NCI-H1092 treated with DMSO at 0.1 percent for 48 hours (cell line): ENCODE measurements around the gene CST2.
"Not testable (repeated sequence)": the region's sequence is repeated elsewhere in the genome, so short reads cannot be mapped to it uniquely, and the experiment has no call there.

ENCODE experiments used
- DNase-seq: peaks from one replicate; lab custom pipeline; 2025; lab: John Stamatoyannopoulos, UW

CST2 gene, protein sequence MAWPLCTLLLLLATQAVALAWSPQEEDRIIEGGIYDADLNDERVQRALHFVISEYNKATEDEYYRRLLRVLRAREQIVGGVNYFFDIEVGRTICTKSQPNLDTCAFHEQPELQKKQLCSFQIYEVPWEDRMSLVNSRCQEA

DNA sequence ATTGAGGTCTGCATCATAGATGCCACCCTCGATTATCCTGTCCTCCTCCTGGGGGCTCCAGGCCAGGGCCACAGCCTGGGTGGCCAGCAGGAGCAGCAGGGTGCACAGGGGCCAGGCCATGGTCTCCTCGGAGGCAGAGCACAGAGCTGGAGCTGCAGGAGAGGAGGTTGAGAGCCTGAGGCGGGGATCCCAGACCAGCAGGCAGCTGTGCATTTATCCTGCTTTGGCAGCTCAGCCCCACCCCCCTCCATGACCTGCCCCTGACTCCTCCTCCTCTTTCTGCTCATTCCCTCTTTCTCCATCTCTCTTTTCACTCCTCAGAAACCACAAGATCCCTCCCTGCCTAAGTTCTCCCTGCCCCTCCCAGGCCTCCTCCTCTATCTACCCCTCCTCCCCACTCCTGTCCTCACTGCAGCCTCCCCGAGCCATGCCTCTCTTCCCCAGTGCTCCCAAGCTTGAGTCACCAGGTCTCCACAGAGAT, at the start of gene CST2:
Gene CST2 (minus strand): TSS at position 189 of the 481 bp plus-strand sequence. CDS start 69 bp downstream, at position 120.
- no peak for DNase-seq

DNA sequence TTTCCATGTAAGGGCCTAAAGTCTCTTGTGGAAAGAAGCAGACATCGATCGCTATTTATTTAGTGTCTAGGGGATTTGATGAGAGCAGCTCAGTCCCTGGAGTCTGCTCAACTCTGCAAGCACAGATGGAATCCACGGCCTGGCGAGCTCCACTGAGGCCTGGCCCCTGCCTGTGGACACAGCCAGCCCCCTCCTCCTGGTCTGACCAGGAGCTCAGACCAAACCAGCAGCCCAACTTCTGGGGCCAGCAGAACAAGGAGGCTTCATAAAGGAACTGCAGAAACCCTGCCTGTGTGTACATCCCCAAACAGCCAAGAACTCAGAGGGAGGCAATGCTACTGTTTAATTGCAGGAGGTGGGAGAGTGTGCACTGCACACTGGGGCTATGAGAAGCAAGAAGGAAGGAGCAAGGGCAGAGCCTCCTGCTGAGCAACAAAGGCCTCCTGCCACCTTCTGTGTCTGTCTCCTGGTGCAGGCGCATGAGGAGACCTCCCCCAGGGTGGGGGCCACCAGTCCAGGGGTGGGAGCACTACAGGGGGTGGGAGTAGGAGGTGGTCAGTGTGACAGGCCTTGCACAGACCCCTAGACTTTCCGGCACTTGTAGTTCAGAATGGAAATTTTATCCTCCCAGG, 49.2 kb upstream of the CST2 start:
- DNase-seq: no peak

DNA sequence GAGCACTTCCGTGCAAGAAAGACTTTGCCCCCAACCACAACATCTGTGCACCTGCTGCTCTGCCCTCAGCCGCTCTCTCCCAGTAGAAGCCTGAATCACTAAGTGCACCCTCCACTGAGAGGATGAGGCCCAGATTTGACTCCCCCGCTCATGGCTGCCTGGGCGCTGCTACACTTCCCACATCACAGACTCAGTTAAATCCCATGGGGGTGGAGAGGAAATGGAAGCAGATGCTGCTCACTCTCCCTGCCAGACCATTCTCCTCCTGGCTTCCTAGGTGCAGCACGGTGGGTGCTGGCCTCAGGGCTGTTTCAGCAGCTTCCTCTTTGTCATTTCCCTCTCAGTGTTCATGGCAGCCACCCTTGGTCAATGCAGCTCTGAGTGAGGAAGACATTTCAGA, 48.2 kb upstream of the CST2 start:
- DNase-seq: no peak

DNA sequence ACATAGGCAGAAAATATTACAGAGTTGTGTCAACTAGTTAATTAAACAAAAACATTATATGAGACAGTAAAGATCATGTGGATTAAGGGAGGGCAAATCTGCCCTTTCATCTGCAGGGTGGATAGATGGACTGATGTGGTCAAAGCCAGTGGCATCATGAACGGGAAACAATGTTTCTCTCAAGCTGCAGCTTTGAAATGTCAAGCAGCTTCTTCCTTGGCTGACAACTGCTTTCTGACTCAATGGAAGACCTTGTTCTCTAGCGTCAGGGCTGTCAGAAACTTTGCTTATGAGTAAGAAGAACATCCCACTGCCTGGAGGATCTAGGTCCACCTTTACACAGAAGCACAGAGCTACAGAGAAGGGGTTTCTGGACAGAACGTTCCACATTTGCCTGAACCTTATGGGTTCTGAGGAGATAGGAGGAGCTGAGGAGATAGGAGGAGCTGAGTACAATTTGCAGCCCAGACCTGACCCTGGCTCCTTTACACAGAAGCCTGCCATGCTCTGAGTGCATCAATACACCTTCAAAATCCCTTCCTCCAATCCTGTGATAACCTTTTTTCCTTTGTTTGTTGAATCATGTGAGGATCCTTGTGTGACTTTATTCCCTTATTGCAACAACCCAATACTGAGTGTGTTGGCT, 47.0 kb upstream of the CST2 start:
- DNase-seq: no peak

DNA sequence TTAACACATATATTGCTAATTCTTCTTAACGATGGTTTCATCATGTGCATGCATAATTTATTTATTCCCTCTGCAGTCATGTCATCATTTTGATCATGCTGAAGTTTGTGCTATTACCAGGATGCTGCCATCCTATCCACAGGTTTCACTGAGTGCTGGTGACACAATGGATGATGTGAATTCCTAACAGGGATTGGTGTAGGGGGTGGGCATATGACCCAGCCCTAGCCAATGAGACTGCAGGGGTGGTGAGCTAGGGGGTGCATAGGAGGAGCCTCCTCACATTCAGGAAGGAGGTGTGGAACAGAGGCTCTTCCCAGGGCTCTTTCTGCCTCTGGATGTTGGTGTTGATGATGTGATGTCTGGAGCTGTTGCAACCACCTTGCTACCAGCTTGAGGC, 45.5 kb upstream of the CST2 start:
- no peak for DNase-seq

DNA sequence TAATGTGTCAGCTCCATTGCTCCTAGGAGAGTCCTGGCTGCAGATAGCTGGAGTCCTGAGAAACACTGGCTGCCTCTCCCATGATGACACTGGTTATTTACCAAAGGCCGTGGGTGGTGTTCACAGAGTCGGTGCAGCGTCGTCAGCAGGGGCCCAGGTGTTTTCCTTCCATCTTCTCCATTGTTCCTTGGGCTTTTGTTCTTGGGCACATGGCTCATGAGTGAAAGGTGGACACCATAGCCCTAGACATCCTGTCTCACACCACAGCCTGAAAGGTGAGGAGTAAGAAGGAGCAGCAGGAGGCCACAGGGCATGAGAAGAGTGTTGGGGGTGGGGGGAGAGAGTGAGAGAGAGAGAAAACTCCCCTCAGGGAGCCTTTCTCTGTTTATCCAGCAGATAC, 43.9 kb upstream of the CST2 start:
- DNase-seq: no peak

DNA sequence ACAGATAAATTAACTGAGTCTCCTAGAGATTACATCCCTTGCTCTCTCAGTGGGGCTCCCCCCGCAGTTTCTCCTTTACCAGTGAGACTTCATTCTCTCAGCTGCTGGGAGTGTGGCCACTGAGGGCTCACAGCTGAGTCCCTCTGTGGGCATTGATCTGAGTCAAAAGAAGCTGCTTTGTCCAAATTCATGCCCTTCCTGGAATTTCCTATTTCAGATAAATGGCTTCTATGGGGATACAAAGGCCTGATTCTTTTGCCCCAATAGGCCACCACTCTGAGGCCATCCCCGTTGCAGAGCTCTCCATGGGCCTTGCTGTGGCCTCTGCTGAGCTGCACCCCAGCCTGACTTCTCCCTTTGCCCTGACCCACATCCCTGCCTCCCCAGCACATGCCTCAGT, 43.0 kb upstream of the CST2 start:
- no peak for DNase-seq

DNA sequence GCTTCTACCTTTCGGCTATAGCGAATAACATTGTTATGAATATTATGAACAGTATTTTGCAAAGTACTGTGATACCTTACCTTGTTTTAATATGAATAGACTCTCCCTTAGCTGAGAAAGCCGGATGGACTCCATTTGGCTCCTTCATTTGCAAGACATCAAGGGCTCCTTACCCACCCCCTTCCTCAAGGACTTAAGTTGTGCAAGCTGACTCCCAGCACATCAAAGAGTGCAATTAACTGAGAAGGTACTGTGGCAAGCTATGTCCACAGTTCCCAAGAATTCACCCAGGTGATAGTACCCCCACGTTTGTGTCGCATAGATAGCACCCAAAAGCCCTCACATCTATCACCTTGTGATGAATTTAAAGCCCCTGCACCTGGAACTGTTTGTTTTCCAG, 41.8 kb upstream of the CST2 start:
- no peak for DNase-seq

DNA sequence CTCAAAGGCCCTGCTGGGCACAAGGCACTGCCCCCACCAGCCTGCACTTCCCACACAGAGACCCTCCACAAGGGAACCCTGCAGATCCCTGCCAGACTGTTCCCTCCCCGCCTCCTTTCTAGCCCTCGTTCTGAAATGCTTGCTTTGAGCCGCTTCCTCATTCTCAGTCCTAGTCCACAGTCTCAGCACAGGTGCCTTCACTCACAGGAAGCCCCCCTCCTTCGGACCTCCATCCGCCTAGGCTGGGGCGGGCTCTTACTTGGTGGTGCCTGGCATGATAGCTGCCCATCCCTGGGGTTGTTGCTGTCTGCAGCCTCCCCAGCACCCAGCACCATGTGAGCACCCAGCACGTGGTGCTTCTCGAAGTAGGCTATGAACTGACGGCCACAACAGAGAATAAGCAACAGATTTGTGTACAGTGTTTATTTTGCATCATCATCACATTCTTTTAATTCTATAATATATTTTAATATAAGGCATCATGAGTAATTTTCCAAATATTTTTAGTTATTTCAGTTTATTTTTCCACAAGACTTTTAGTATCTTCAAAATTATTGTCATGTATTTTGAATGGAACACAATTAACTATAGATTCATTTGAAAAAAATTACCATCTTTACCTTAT, 40.7 kb upstream of the CST2 start:
- no peak for DNase-seq

DNA sequence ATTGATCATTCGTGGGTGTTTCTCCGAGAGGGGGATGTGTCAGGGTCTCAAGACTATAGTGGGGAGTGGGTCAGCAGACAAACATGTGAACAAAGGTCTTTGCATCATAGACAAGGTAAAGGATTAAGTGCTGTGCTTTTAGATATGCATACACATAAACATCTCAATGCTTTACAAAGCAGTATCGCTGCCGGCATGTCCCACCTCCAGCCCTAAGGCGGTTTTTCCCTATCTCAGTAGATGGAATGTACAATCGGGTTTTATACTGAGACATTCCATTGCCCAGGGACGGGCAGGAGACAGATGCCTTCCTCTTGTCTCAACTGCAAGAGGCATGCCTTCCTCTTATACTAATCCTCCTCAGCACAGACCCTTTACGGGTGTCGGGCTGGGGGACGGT, 34.2 kb upstream of the CST2 start:
- DNase-seq: not testable (repeated sequence)

DNA sequence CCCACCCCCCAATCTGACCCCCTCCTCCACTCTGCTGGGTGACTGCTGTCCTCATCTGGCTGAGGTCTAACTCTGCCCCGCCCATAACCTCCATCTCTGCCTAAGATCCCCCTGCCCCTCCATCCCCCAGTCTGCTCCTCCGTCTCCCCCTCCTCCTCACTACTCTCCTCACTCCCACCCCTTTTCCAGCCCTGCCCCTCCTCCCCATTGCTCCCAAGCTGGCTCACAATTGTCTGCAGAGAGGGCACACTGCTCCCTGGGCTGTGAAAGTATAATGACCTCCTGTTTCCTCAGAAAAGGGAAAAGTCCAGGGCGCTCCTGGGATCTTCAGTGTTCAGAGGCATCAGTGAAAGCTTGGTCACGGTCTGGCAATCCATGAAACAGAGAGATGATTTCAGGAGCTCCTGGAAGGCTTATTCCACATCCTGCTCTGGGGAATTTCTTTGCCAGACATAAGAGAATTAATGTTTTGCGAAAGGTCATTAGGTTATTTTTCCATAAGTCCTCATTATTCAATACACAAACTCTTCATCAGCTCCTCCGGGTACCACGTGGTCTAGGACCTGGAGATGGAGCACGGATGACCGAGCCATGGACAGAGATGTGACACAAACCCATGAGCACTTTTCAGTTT, 31.6 kb upstream of the CST2 start:
- DNase-seq: no peak

DNA sequence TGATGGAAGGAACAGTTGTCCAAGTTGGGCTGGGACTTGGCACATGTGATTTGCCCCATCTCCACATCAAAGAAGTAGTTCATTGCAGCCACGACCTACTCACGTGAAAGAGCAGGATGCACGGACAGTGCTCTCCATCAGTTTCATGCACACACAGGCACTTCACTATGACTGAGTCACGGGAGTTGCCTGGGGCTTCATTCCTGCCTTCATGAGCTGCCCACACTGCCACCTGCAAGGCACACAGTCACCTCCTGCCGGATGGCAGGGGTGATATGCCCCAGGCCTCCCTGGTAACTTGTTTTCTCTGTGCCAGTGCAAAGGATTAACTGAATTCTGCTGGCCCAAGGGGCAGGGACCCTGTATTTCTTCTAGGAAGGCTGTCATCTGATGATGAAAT, 30.2 kb upstream of the CST2 start:
- DNase-seq: no peak

DNA sequence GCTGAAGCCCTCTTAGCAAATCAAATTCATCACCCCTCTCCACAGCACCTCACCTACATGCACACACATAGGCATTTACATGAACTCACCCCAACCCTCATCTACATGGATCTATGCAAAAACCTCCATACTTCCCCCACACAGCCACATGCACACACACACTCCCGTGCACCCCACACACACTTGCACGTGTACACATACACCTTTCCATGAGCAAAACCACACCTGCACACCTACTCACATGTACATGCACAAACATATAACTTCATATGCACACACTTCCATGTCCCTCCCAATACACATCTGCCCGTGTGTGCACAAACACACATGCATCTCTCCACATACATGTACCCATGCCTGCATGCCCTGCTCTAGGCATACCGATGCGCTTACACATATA, 29.7 kb upstream of the CST2 start:
- no peak for DNase-seq

DNA sequence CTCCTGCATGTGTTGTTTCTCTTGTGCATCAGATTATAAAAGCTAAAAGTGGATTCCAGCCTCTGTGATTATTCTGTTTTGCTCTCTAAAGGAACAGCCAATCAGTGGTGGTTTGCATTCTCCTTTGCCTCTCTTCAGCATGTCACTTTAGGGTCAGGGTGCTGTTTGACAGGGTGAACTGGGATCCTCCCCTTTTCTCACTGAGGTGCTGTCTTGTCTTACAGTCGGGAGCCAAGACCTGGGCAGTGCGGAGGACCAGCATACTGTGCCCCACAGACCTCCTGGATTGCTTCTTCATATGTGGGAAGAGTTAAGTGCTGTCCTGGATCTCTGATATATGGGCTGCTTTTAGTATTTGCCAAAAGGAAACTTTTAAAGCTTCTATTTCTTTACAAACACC, 15.2 kb upstream of the CST2 start:
- DNase-seq: no peak

DNA sequence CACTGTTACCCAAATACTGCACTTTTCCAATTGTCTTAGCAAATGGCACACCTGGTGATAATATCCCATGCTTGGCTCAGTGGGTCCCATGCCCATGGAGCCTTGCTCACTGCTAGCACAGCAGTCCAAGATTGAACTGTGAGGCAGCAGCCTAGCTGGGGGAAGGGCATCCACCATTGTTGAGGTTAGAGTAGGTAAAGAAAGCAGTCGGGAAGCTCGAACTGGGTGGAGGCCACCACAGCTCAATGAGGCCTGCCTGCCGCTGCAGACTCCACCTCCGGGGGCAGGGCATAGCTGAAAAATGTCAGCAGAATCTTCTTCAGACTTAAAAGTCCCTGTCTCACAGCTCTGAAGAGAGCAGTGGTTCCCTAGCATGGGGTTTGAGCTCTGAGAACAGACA, 9.2 kb upstream of the CST2 start:
- no peak for DNase-seq

DNA sequence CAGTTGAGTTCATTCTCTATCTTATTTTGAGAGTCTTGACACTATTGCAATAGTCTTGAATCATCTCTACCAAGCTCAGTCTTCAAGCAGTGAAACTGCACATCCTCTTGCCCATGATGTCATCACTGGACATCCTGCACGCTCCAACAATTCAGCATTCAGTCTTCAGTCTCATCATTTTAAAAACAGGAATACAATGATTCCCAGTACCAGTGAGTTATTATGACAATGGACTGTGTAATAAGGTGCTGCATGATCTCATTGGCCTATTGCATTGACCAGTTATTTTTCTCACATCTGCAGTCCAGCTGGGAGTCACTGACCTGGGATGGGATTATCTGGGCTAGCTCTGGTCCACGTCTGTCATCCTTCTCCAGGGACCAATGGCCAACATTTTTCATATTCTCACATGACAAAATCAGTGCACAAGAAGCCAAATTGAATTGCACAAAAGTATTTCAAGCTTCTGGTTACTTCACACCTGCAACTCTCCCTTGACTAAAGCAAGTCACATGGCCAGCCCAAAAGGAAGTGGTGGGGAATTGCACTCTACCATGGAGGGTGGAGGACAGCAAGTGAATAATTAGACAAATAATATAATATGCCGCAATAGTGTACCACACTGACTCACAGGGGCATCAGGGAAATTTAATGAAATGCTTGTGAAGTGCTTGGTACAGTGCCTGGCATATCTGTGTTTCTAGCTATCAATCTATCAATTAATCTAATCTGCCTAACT, 6.4 kb upstream of the CST2 start:
- DNase-seq: no peak

DNA sequence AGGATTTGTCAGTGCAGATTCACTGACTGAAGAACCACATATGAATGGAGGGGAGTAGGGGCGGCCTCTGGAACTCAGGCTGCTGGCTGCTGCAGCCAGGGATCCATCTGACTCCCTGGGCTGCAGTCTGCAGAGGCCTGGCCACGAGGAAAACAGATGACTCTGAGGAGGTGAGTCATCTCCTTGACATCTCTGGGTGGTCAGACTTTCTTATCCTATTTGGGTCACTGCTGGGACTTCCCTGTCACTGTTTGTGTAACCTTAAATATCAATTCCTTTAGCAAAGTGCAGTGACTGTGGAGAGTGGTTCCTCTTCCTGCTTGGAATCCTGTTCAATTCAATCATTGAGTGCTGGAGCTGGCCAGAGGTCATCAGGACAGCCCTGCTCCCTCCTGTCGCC, 5.4 kb upstream of the CST2 start:
- DNase-seq: not testable (repeated sequence)

DNA sequence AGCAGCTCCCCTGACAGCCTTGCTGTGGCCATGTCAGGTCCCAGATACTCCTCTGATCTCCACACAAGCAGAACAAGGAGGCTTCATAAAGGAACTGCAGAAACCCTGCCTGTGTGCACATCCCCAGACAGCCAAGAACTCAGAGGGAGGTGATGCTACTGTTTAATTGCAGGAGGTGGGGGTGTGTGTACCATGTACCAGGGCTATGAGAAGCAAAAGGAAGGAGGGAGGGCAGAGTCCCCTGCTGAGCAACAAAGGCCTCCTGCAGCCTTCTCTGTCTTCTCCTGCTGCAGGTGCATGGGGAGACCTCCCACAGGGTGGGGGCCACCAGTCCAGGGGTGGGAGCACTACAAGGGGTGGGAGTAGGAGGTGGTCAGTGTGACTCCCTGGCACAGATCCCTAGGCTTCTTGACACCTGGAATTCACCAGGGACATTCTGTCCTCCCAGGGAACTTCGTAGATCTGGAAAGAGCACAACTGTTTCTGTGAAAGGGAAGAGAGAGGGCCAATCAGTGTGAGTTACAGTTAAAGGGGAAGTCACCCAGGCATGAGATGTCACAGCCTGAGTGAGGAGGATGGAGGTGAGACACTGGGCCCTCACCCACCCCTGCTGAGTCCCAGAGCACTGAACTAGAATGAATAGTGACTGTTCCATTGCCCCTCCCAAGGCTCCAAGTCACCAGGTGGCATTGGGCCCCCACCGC, 2.8 kb downstream of the CST2 start:
- DNase-seq: no peak

DNA sequence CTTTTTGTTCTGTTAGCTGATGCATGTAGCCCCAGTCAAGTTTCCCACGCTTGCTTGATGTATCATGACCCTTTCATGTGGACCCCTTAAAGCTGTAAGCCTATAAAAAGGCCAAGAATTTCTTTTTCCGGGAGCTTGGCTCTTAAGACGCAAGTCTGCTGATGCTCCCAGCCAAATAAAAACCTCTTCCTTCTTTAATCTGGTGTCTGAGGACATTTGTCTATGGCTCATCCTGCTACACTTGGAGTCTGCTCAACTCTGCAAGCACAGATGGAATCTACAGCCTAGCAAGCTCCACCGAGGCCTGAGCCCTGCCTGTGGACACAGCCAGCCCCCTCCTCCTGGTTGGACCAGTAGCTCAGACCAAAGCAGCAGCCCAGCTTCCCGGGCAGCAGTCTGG, 3.4 kb downstream of the CST2 start:
- DNase-seq: no peak

DNA sequence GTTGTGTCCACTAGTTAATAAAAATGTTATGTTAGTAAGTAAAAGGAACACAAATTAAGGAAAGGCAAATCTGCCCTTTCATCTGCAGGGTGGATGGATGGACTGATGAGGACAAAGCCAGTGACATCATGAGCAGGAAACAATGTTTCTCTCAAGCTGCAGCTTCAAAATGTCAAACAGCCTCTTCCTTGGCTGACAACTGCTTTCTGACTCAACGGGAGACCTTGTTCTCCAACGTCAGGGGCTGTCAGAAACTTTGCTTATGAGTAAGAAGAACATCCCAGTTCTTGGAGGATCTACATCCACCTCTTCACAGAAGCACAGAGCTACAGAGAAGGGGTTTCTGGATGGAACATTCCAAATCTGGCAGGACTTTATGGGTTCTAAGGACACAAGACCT, 6.0 kb downstream of the CST2 start:
- no peak for DNase-seq

DNA sequence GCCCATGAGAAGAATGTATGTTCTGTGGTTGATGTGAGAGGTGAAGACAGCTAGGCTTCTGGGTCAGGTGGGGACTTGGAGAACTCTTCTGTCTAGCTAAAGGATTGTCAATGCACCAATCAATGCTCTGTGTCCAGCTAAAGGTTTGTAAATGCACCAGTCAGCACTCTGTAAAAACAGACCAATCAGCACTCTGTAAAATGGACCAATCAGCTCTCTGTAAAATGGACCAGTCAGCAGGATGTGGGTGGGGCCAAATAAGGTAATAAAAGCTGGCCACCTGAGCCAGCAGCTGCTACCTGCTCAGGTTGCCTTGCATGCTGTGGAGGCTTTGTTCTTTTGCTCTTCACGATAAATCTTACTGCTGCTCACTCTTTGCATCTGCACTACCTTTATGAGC, 15.0 kb downstream of the CST2 start:
- not testable (repeated sequence) for DNase-seq
